Mesothelial cell of epicardium (in vitro differentiated cells): ENCODE measurements around the gene OXCT2. TPM values are rescaled to one million over a fixed set of nuclear protein-coding genes. Genes with fewer than 3 reads are reported as not detected.
"Not testable (repeated sequence)": the region's sequence is repeated elsewhere in the genome, so short reads cannot be mapped to it uniquely, and the experiment has no call there.

Source experiments
- DNase-seq, 2 experiments: peaks; one replicate each; pipeline ENCODE4 v3.0.0; 2021; ENCODE audit warnings: low spot score in 2 of 2; ENCODE audit not compliant: unreplicated experiment in 2 of 2
- H3K27ac Mint-ChIP-seq: 2 replicates; pipeline ENCODE4 v1.8.0; 2021; ENCODE audit warnings: mixed read lengths
- H3K27me3 Mint-ChIP-seq: 2 replicates; pipeline ENCODE4 v1.8.0; 2021; ENCODE audit warnings: low read depth, mixed read lengths
- H3K36me3 Mint-ChIP-seq: 2 replicates; pipeline ENCODE4 v1.8.0; 2021; ENCODE audit warnings: mixed read lengths
- H3K4me1 Mint-ChIP-seq: 2 replicates; pipeline ENCODE4 v1.8.0; 2021; ENCODE audit warnings: mixed read lengths
- H3K4me3 Mint-ChIP-seq: 2 replicates; pipeline ENCODE4 v1.8.0; 2021; ENCODE audit warnings: mild to moderate bottlenecking, moderate library complexity, mixed read lengths
- H3K9me3 Mint-ChIP-seq: 2 replicates; pipeline ENCODE4 v1.8.0; 2021; ENCODE audit warnings: mixed read lengths
- total RNA-seq: library from RNA; stranded (reverse); gene quantifications from 3 replicates; pipeline ENCODE4 v1.2.1, GENCODE V29; 2021
- TF ChIP-seq, protein P1 (sequence below): fragments of 200-600 bp; sonication (generic); IDR thresholded peaks from one replicate; pipeline ENCODE4 v1.5.0; 2021; ENCODE audit warnings: antibody characterized with exemption; ENCODE audit not compliant: unreplicated experiment

Gene OXCT2
- 0.20 to 0.65 TPM (median 0.22 TPM) in 3 replicates for total RNA-seq

DNA sequence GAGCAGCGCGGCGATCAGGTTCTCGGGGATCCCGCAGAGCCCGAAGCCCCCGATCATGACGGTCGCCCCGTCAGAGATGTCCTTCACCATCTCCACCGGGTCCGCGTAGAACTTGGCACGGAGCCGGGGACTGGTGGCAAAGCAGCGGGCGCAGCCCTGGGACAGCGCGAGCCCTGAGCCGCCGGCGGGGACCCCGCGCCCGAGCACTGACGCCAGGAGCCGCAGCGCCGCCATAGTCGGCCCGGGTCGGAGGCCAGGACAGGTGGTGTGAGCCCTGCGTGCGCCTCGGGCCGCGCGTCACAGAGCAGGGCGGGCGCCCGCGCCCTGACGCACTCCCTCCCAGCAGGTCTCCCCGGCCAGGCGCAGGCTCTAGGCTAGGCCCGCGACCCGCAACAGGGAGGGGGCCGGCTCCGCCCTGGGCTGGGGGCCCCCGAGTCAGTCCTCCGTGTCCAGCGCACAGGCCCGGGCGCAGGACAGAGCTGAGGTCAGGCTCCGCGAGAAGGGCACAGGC lies at the start of gene OXCT2:
Gene OXCT2, minus strand, starts transcription at position 327 of the 511 bp plus-strand sequence. Its CDS starts 93 bp downstream, at position 234.
- H3K4me3 Mint-ChIP-seq = peak within 1 kb of the TSS; percentile 63
- not testable (repeated sequence) for DNase-seq, H3K27ac Mint-ChIP-seq, H3K27me3 Mint-ChIP-seq, H3K4me1 Mint-ChIP-seq, H3K36me3 Mint-ChIP-seq, H3K9me3 Mint-ChIP-seq

DNA sequence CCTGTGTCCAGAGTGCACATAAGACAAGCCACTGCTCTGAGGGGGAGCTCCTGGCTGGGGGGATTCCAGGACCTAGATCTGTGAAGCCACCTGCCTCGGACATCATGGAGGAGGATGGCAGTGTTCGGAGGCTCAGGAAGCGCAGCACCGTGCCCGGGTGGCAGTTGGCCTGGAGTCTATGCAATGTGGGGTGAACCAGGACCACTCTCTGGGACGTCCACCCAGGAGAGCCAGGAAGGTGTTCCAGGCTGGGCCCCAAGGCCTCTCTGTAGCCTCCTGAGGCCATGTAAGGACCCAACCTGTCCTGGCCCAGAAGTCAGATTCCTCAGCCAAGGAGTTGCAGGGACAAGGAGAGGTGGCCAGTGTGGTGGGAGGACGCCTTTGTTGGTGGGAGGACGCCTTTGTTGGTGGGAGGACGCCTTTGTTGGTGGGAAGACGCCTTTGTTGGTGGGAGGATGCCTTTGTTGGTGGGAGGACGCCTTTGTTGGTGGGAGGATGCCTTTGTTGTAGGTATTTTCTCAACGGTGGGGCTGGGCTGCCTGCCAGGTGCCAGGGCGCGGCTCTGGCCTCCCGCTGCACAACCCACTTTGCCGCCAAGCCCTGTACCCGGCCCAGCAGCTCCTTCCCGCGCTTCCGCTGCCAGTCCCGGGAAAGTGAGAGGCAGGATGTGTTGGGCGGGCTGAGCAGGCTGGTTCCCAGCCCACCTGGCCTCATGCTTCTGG lies 48.1 kb upstream of the OXCT2 start:
- TF ChIP-seq, protein P1, sequence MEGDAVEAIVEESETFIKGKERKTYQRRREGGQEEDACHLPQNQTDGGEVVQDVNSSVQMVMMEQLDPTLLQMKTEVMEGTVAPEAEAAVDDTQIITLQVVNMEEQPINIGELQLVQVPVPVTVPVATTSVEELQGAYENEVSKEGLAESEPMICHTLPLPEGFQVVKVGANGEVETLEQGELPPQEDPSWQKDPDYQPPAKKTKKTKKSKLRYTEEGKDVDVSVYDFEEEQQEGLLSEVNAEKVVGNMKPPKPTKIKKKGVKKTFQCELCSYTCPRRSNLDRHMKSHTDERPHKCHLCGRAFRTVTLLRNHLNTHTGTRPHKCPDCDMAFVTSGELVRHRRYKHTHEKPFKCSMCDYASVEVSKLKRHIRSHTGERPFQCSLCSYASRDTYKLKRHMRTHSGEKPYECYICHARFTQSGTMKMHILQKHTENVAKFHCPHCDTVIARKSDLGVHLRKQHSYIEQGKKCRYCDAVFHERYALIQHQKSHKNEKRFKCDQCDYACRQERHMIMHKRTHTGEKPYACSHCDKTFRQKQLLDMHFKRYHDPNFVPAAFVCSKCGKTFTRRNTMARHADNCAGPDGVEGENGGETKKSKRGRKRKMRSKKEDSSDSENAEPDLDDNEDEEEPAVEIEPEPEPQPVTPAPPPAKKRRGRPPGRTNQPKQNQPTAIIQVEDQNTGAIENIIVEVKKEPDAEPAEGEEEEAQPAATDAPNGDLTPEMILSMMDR = no peak
- DNase-seq = no peak
- Mint-ChIP-seq H3K9me3 (no peaks in the 10 kb centered on the region), H3K4me1 (peaks cover 7% of the 10 kb centered on the region), H3K27me3 (peaks cover 12% of the 10 kb centered on the region), H3K4me3 (no peak overlapping the region), H3K36me3 (no peaks in the 10 kb centered on the region), H3K27ac (no peak overlapping the region)

DNA sequence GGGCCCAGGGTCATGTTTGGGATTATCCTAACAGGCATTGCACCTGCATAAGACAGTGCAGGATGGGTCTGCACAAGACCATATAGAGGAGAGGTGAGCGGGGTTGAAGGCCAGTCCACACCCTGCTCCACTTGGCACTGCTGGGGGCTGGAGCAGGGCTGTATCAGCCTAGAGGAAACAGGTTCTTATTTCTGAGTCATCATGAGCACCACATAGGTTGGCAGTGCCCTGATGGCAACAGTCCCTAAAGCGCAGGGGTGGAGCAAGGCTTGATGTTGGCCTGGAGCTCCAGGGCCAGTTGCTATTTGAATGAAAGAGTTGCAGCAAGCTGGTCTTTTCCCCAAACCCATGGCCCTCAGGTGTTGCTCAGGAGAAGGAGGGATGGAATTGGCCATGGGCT lies 47.3 kb upstream of the OXCT2 start:
- H3K36me3 Mint-ChIP-seq = no peaks in the 10 kb centered on the region
- H3K27ac Mint-ChIP-seq = no peak overlapping the region
- no peaks in the 10 kb centered on the region for H3K9me3 Mint-ChIP-seq
- H3K27me3 Mint-ChIP-seq = peaks cover 12% of the 10 kb centered on the region
- H3K4me3 Mint-ChIP-seq = no peak overlapping the region
- TF ChIP-seq, protein P1 = no peak
- no peak for DNase-seq
- peaks cover 7% of the 10 kb centered on the region for H3K4me1 Mint-ChIP-seq

DNA sequence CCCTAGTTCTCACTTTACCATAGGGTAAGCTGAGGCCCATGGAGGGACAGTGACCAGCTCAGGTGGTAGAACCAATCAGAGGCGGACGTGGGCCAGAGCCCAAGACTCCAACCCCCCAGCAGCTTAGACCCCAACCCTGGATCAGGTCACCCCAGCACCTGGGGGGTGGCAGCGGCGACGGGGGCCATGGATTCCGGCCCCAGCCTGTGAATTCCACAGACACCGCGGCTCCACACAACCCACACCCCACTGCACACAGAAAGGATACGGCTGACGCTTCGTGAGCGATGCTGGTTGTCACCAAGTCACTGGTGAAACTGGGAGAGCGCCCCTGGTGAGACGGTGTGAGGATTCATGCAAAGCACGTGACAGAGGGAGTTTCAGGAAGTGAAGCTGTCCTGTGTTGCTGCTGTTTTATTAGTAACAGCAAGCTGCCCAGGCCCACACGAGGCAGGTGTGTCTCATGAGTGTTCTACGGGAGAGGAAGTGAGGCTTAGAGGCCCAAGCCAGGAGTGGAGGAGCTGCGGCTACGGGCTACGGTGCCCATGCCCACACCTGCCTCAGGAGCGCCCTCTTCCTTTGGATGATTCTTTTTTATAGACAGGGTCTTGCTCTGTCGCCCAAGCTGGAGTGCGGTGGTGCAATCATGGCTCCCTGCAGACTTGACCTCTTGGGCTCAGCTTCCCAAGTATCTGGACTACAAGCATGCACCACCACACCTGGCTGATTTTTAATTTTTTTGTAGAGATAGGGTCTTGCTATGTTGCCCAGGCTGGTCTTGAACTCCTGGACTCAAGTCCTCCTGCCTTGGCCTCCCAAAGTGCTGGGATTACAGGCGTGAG lies 46.2 kb upstream of the OXCT2 start:
- peak overlapping the region; percentile 25 for H3K27ac Mint-ChIP-seq
- peaks cover 12% of the 10 kb centered on the region for H3K27me3 Mint-ChIP-seq
- H3K9me3 Mint-ChIP-seq, H3K36me3 Mint-ChIP-seq, H3K4me3 Mint-ChIP-seq, H3K4me1 Mint-ChIP-seq, DNase-seq: not testable (repeated sequence)

DNA sequence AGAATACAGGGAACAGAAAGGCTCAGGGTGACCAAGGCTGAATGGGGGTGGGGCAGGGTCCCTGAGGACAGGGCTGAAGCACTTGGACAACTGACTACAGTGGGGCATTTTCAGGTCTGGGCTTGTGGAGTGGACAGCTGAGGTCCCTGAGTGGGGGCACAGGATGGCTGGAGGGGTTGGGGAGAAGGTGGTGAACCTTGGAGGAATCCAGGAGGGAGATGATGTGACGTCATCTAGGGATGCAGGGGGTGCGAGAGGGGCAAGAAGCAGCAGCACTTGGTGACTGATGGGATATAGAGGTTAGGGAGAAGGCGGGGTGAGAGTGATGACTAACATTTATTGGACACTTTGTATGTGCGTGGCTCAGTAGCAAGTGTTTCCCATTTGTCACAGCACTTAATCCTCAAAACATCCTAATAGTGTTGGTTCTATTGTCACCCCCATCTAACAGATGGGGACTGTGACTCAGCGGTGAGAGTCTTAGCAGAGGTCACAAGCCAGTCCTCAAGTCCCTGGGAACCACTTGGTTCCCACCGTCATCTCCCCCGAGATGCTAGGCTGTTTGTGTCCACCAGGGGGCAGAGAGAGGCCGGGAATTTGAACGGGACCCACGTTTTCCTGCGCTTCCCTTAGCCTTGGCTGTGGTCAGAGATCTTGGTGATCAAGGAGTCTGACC lies 45.4 kb upstream of the OXCT2 start:
- Mint-ChIP-seq H3K36me3 (no peaks in the 10 kb centered on the region), H3K9me3 (no peaks in the 10 kb centered on the region)

DNA sequence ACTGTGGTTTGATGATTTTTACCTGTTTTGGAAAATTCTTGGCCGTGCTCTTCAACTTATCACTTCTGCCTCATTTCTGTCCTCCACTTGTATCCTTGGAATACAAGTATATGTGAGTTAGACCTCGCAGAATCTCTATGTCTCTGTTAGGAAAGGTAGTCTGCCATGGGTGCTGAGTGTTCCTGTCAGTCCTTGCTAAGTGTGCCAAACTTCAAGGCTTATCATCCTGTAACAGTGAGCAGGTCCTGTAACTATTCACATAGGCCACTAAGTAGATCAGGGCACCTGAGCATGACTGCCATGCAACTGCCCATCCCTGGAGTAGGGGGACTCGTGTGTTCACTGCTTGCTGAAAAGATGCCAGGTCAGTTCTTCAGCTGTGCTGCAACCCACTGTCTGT lies 41.8 kb upstream of the OXCT2 start:
- TF ChIP-seq, protein P1 = no peak
- Mint-ChIP-seq H3K27me3 (peaks cover 16% of the 10 kb centered on the region), H3K9me3 (no peaks in the 10 kb centered on the region), H3K4me3 (no peak overlapping the region), H3K4me1 (no peaks in the 10 kb centered on the region), H3K36me3 (no peaks in the 10 kb centered on the region), H3K27ac (no peak overlapping the region)
- DNase-seq = no peak

More for the DNA sequence above, 45.4 kb upstream of the OXCT2 start:
- Mint-ChIP-seq H3K4me1 (no peaks in the 10 kb centered on the region), H3K27me3 (peaks cover 13% of the 10 kb centered on the region), H3K4me3 (no peak overlapping the region), H3K27ac (no peak overlapping the region)
- TF ChIP-seq, protein P1 = peak; percentile 87
- DNase-seq = peak in 1 of 2 experiments; percentile 78
